Sigmoid colon (tissue), 7 donors: ENCODE measurements around the gene LYPD1. TPM values are rescaled to one million over a fixed set of nuclear protein-coding genes. Genes with fewer than 3 reads are reported as not detected.

ENCODE experiments used
- DNase-seq: peaks from one replicate; pipeline ENCODE4 v3.0.0-alpha.2; 2019
- H3K27ac ChIP-seq, 4 donors: fragments of 200-600 bp; sonication (generic); one replicate each; pipeline ENCODE4 v1.5.1; 2016 to 2019; ENCODE audit warnings: mild to moderate bottlenecking in 1 of 4
- H3K27me3 ChIP-seq, 3 donors: fragments of 200-600 bp; sonication (generic); one replicate each; pipeline ENCODE4 v1.5.1; 2019; ENCODE audit warnings: mild to moderate bottlenecking in 1 of 3
- H3K36me3 ChIP-seq, 4 donors: fragments of 200-600 bp; sonication (generic); one replicate each; pipeline ENCODE4 v1.5.1; 2016 to 2019
- H3K4me1 ChIP-seq, 4 donors: fragments of 200-600 bp; sonication (generic); one replicate each; pipeline ENCODE4 v1.5.1; 2017 to 2019
- H3K4me3 ChIP-seq, 4 donors: fragments of 200-600 bp; sonication (generic); one replicate each; pipeline ENCODE4 v1.5.1; 2017 to 2019; ENCODE audit warnings: mild to moderate bottlenecking in 2 of 4, moderate library complexity in 1 of 4
- H3K9me3 ChIP-seq, 4 donors: fragments of 200-600 bp in 3 of 4; sonication (generic) in 3 of 4; one replicate each; pipeline versions ENCODE4 v1.5.1 to v1.6.1; 2013 to 2019
- EP300 ChIP-seq, 4 donors: sonication (generic); formaldehyde crosslinking; IDR thresholded peaks; one replicate each; pipeline ENCODE4 v1.6.1; 2017; ENCODE audit warnings: antibody characterized with exemption in 4 of 4
- POLR2A ChIP-seq, 2 donors: fragments of 450-650 bp; IDR thresholded peaks; one replicate each; pipeline ENCODE4 v1.6.1; 2016; ENCODE audit warnings: antibody characterized with exemption in 2 of 2, mild to moderate bottlenecking in 2 of 2, moderate library complexity in 2 of 2
- POLR2AphosphoS5 ChIP-seq, 4 donors: sonication (generic); formaldehyde crosslinking; IDR thresholded peaks; one replicate each; pipeline ENCODE4 v1.6.1; 2017; ENCODE audit warnings: antibody characterized with exemption in 4 of 4
- WGBS, 2 donors: extraction: QIAGEN DNeasy Blood & Tissue Kit; methylation state at CpG; one replicate each; pipeline ENCODE4 v1.1.7; 2013; 5-methylcytosine and 5-hydroxymethylcytosine counted together
- intact Hi-C: fragments of 100-400 bp; cut with DNase I; formaldehyde crosslinking; loops from one replicate; pipeline ENCODE4 v1.15.1; 2023
- polyA plus RNA-seq, 3 donors: library from polyadenylated mRNA; stranded (reverse); fragments of 200-250 nt; gene quantifications; one replicate each; pipeline ENCODE4 v1.2.3, GENCODE V29; 2013
- total RNA-seq, 4 donors: library from RNA; depleted of rRNA; stranded (reverse); fragments of >200 nt; gene quantifications; one replicate each; pipeline ENCODE4 v1.1.0, GENCODE V29; 2016
- TF ChIP-seq, protein P1 (sequence below), 4 experiments: fragments of 450-650 bp in 3 of 4; fragments of 200-600 bp in 1 of 4; IDR thresholded peaks; one replicate each; pipeline ENCODE4 v1.5.1; 2016 to 2019; ENCODE audit warnings: antibody characterized with exemption in 4 of 4, mild to moderate bottlenecking in 3 of 4, moderate library complexity in 2 of 4
- donor health status: healthy with polysubstance abuse.
- donor health status: Bipolar disorder and iron deficiency.
- donor health status: healthy.

The LYPD1 gene
- total and polyA plus RNA-seq, 7 donors = 0.82 to 8.0 (median 2.6) TPM; not detected in 1

DNA sequence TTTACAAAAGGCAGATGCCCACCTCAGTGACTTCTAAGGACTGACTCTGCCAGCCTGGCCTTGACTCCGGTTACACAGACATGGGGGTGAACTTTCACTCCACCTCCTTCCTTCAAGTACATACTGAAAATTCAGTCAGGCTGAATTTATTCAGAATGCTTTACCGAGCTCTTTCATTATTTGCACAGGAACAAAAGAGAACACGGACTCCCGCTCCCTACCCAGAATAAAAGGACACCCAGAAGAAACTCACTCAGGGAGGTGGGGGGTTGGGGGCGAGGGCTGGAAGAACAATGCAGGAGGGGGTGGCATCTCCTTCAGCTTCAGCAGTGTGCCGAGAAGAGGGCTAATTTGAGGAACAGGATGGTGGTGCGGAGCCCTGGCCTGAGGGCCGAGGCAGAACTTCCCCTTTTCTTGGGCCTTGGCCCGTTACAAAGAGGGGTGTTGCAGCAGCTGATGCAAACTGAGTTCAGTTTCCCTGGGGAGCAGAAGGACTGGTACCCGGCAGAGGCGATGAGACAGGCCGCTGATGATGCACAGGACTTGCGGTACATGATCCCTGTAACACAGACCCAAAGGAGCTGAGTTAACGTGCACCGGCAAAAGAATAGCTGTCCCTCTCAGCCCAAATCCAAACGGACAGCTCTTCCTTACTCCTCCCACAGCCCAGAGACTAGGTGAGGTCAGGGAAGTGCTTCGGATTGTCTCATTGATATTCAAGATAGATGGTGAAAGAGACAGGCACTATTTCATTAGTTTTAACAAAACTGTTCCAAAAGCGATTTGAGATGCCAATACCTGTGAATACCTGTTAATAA lies 24.1 kb downstream of the LYPD1 start:
- Histone ChIP-seq H3K27me3 (peaks cover 0 to 16% (median 0%) of the 10 kb centered on the region in 3 donors), H3K4me3 (no peak overlapping the region), H3K27ac (no peak overlapping the region), H3K36me3 (no peaks in the 10 kb centered on the region), H3K4me1 (no peaks in the 10 kb centered on the region), H3K9me3 (no peaks in the 10 kb centered on the region)
- WGBS, 2 donors = 66 to 89% methylated on average over 18 of the region's 18 CpGs
- TF ChIP-seq POLR2A (IDR thresholded peaks at IDR 0.05) (no peak), POLR2AphosphoS5 (IDR thresholded peaks at IDR 0.05) (no peak), EP300 (IDR thresholded peaks at IDR 0.05) (no peak)
- TF ChIP-seq, protein P1, sequence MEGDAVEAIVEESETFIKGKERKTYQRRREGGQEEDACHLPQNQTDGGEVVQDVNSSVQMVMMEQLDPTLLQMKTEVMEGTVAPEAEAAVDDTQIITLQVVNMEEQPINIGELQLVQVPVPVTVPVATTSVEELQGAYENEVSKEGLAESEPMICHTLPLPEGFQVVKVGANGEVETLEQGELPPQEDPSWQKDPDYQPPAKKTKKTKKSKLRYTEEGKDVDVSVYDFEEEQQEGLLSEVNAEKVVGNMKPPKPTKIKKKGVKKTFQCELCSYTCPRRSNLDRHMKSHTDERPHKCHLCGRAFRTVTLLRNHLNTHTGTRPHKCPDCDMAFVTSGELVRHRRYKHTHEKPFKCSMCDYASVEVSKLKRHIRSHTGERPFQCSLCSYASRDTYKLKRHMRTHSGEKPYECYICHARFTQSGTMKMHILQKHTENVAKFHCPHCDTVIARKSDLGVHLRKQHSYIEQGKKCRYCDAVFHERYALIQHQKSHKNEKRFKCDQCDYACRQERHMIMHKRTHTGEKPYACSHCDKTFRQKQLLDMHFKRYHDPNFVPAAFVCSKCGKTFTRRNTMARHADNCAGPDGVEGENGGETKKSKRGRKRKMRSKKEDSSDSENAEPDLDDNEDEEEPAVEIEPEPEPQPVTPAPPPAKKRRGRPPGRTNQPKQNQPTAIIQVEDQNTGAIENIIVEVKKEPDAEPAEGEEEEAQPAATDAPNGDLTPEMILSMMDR (IDR thresholded peaks at IDR 0.05) = no peak
- intact Hi-C loops = no loop called here
- no peak for DNase-seq

DNA sequence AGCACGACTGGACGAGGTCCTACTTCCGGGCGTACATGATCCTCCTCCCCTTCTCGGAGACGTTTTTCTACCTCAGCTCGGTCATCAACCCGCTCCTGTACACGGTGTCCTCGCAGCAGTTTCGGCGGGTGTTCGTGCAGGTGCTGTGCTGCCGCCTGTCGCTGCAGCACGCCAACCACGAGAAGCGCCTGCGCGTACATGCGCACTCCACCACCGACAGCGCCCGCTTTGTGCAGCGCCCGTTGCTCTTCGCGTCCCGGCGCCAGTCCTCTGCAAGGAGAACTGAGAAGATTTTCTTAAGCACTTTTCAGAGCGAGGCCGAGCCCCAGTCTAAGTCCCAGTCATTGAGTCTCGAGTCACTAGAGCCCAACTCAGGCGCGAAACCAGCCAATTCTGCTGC lies 24.8 kb downstream of the LYPD1 start:
- Histone ChIP-seq H3K27me3 (peaks cover 0 to 16% (median 0%) of the 10 kb centered on the region in 3 donors), H3K4me1 (no peaks in the 10 kb centered on the region), H3K36me3 (no peaks in the 10 kb centered on the region), H3K9me3 (no peaks in the 10 kb centered on the region), H3K4me3 (no peak overlapping the region), H3K27ac (no peak overlapping the region)
- 91 to 93% methylated on average over 35 of the region's 35 CpGs for WGBS, 2 donors
- intact Hi-C loops = no loop called here
- TF ChIP-seq POLR2AphosphoS5 (IDR thresholded peaks at IDR 0.05) = no peak
- TF ChIP-seq POLR2A (IDR thresholded peaks at IDR 0.05) = no peak
- TF ChIP-seq, protein P1 (IDR thresholded peaks at IDR 0.05) = no peak
- no peak for TF ChIP-seq EP300 (IDR thresholded peaks at IDR 0.05)
- DNase-seq = no peak

DNA sequence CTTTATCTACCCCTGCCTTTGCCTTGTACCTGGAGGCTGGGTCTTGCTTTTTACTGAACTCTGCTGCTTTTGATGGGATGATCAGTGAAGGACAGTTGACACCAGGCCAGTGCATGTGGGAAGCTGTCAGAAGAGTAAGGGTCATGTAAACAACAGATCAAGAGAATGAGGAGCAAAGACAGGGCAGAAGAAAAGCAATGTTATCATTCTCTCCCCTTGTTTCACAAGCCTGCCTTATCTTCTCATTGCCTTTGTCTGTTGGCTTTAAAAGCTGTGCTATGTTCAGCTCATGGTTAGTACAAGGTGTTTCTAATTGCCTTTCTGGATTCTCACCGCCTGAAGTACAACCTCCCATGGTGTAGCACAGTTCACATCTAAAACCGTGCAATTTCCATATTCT lies 27.6 kb downstream of the LYPD1 start:
- no peak overlapping the region for H3K27ac ChIP-seq
- intact Hi-C loops = no loop called here
- WGBS, 2 donors = 79 to 85% methylated on average over 2 of the region's 2 CpGs
- DNase-seq = no peak
- H3K4me3 ChIP-seq = no peak overlapping the region
- TF ChIP-seq, protein P1 (IDR thresholded peaks at IDR 0.05) = no peak
- TF ChIP-seq POLR2AphosphoS5 (IDR thresholded peaks at IDR 0.05) (no peak), EP300 (IDR thresholded peaks at IDR 0.05) (no peak), POLR2A (IDR thresholded peaks at IDR 0.05) (no peak)
- H3K9me3 ChIP-seq = no peaks in the 10 kb centered on the region
- H3K36me3 ChIP-seq = no peaks in the 10 kb centered on the region
- H3K4me1 ChIP-seq = no peaks in the 10 kb centered on the region
- H3K27me3 ChIP-seq = peaks cover 0 to 9% (median 0%) of the 10 kb centered on the region in 3 donors

DNA sequence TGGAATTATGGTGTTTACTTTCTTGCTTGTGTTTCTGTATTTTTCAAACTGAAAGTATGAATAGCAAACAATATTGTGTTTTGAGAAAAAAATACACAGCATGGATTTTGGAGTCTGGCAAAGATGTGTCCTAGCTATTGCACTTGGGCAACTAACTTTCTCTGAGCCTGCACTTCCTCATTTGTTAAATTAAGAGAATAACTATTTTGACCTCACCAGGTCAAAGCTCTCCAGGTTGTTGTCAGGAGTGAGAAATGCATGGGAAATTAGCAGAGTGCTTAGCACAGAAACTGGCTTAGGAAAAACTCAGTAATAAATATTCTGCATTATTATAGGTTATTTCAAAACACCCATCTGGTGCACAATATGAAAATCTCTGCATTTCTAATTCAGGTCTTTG lies 28.2 kb downstream of the LYPD1 start:
- H3K9me3 ChIP-seq = no peaks in the 10 kb centered on the region
- intact Hi-C loops = no loop called here
- H3K27me3 ChIP-seq = peaks cover 0 to 6% (median 0%) of the 10 kb centered on the region in 3 donors
- peaks cover 0 to 5% (median under 1%) of the 10 kb centered on the region in 4 donors for H3K4me1 ChIP-seq
- H3K4me3 ChIP-seq = no peak overlapping the region
- TF ChIP-seq EP300 (IDR thresholded peaks at IDR 0.05) (no peak), POLR2AphosphoS5 (IDR thresholded peaks at IDR 0.05) (no peak), POLR2A (IDR thresholded peaks at IDR 0.05) (no peak)
- TF ChIP-seq, protein P1 (IDR thresholded peaks at IDR 0.05) = no peak
- no peak for DNase-seq
- H3K27ac ChIP-seq = no peak overlapping the region
- no peaks in the 10 kb centered on the region for H3K36me3 ChIP-seq
